GM18526 (cell line): Measurements from ENCODE around the gene TRAF3IP3.

ENCODE experiments used
- POLR2A ChIP-seq: IDR thresholded peaks from 3 replicates; pipeline ENCODE4 v1.6.1; 2011; ENCODE audit not compliant: insufficient read length; ENCODE audit errors: extremely low read depth

Gene TRAF3IP3

GRCh38 chr1:209800984-209801834, 45.4 kb downstream of the TRAF3IP3 start:
- TF ChIP-seq POLR2A, result no peak

GRCh38 chr1:209802117-209802779, 46.4 kb downstream of the TRAF3IP3 start:
- TF ChIP-seq POLR2A, result no peak

GRCh38 chr1:209802780-209803152, 46.9 kb downstream of the TRAF3IP3 start:
- no peak for TF ChIP-seq POLR2A

GRCh38 chr1:209803568-209803967, 47.7 kb downstream of the TRAF3IP3 start:
- no peak for TF ChIP-seq POLR2A

- no peak for TF ChIP-seq POLR2A
Measured at GRCh38 chr1:209805341-209805781, 49.5 kb downstream of the TRAF3IP3 start.

GRCh38 chr1:209805875-209806760, 50.3 kb downstream of the TRAF3IP3 start, which contains the start of gene IRF6:
IRF6 (minus strand) TSS chr1:209806142; CDS start chr1:209801413, 4,729 bp downstream.
- TF ChIP-seq POLR2A, result peak; percentile 33

- no peak for TF ChIP-seq POLR2A
Measured at GRCh38 chr1:209807509-209807908, 51.7 kb downstream of the TRAF3IP3 start.

GRCh38 chr1:209808059-209808581, 52.3 kb downstream of the TRAF3IP3 start:
- TF ChIP-seq POLR2A, result no peak

- no peak for TF ChIP-seq POLR2A
Measured at GRCh38 chr1:209809611-209810010, 53.8 kb downstream of the TRAF3IP3 start.

- TF ChIP-seq POLR2A, result no peak
Measured at GRCh38 chr1:209810783-209811182, 54.9 kb downstream of the TRAF3IP3 start.

- TF ChIP-seq POLR2A, result no peak
Measured at GRCh38 chr1:209813902-209814301, 58.0 kb downstream of the TRAF3IP3 start.

- no peak for TF ChIP-seq POLR2A
Measured at GRCh38 chr1:209815490-209815889, 59.6 kb downstream of the TRAF3IP3 start.

- TF ChIP-seq POLR2A, result no peak
Measured at GRCh38 chr1:209815931-209816341, 60.1 kb downstream of the TRAF3IP3 start.

GRCh38 chr1:209816923-209817322, 61.1 kb downstream of the TRAF3IP3 start:
- TF ChIP-seq POLR2A, result no peak

- TF ChIP-seq POLR2A, result no peak
Measured at GRCh38 chr1:209817691-209818090, 61.8 kb downstream of the TRAF3IP3 start.
